ENCODE measurements around the gene TWF2. TPM values are rescaled to one million over a fixed set of nuclear protein-coding genes. Genes with fewer than 3 reads are reported as not detected.
A peak's percentile ranks its signal among the peaks of the same experiment; 100 is the strongest.

Gene TWF2
- total RNA-seq, 4 donors from 2014 or later = 46.2 to 68.8 (median 59.3) TPM

- Histone ChIP-seq H3K36me3 (no peaks in the 10 kb centered on the region), H3K4me3 (peak overlapping the region in 2 of 4 donors; percentile 88 to 94), H3K4me1 (peaks cover 2 to 52% (median 21%) of the 10 kb centered on the region in 4 donors), H3K9me3 (no peaks in the 10 kb centered on the region), H3K27me3 (no peaks in the 10 kb centered on the region), H3K27ac (peak overlapping the region in 3 of 4 donors; percentile 83 to 99 (median 94))
- DNase-seq = peak; percentile 40 to 69 (median 46)
- TF ChIP-seq CTCF (IDR thresholded peaks at IDR 0.05) (no peak), POLR2A (IDR thresholded peaks at IDR 0.05) (no peak)
These were observed 1.3 kb upstream of the TWF2 start for GRCh38 chr3:52240059-52240885.

GRCh38 chr3:52238193-52238760 lies 681 bp downstream of the TWF2 start:
- Histone ChIP-seq H3K27ac (peak overlapping the region; percentile 83 to 99 (median 92)), H3K36me3 (peaks cover 0 to 16% (median 0%) of the 10 kb centered on the region in 3 donors), H3K9me3 (no peaks in the 10 kb centered on the region), H3K27me3 (no peaks in the 10 kb centered on the region), H3K4me3 (peak overlapping the region; percentile 88 to 94 (median 91)), H3K4me1 (peaks cover 0 to 46% (median 14%) of the 10 kb centered on the region in 4 donors)
- no peak for TF ChIP-seq POLR2A (IDR thresholded peaks at IDR 0.05)
- TF ChIP-seq CTCF (IDR thresholded peaks at IDR 0.05) = no peak
- peak in 2 of 3 donors; percentile 48 for DNase-seq

- TF ChIP-seq CTCF (IDR thresholded peaks at IDR 0.05) (no peak), POLR2A (IDR thresholded peaks at IDR 0.05) (no peak)
- H3K36me3 ChIP-seq = peaks cover 0 to 21% (median 0%) of the 10 kb centered on the region in 3 donors
- DNase-seq = peak; percentile 43 to 79 (median 67)
- H3K4me3 ChIP-seq = peak overlapping the region; percentile 88 to 94 (median 91)
- peak overlapping the region; percentile 83 to 99 (median 92) for H3K27ac ChIP-seq
- no peaks in the 10 kb centered on the region for H3K9me3 ChIP-seq
- peaks cover 0 to 46% (median 14%) of the 10 kb centered on the region in 4 donors for H3K4me1 ChIP-seq
- no peaks in the 10 kb centered on the region for H3K27me3 ChIP-seq
These were observed 1.2 kb downstream of the TWF2 start for GRCh38 chr3:52237657-52238172.

GRCh38 chr3:52237006-52237656 lies 1.8 kb downstream of the TWF2 start:
- no peak for TF ChIP-seq POLR2A (IDR thresholded peaks at IDR 0.05)
- TF ChIP-seq CTCF (IDR thresholded peaks at IDR 0.05) = no peak
- Histone ChIP-seq H3K4me1 (peaks cover 0 to 46% (median 15%) of the 10 kb centered on the region in 4 donors), H3K27ac (peak overlapping the region; percentile 83 to 99 (median 92)), H3K36me3 (peaks cover 0 to 26% (median 0%) of the 10 kb centered on the region in 3 donors), H3K4me3 (peak overlapping the region in 3 of 4 donors; percentile 88 to 94 (median 93)), H3K27me3 (no peaks in the 10 kb centered on the region), H3K9me3 (no peaks in the 10 kb centered on the region)
- DNase-seq = peak in 1 of 3 donors; percentile 31

GRCh38 chr3:52236424-52236886 lies 2.5 kb downstream of the TWF2 start:
- Histone ChIP-seq H3K27me3 (no peaks in the 10 kb centered on the region), H3K9me3 (no peaks in the 10 kb centered on the region), H3K27ac (no peak overlapping the region), H3K4me3 (no peak overlapping the region), H3K36me3 (peaks cover 0 to 31% (median 0%) of the 10 kb centered on the region in 3 donors), H3K4me1 (peaks cover 0 to 51% (median 18%) of the 10 kb centered on the region in 4 donors)
- DNase-seq = peak in 1 of 3 donors; percentile 33
- TF ChIP-seq POLR2A (IDR thresholded peaks at IDR 0.05) (no peak), CTCF (IDR thresholded peaks at IDR 0.05) (no peak)
